Cardiac muscle cell (in vitro differentiated cells and primary cell): ENCODE measurements around the gene TFDP1. TPM values are rescaled to one million over a fixed set of nuclear protein-coding genes. Genes with fewer than 3 reads are reported as not detected.
"Not testable (repeated sequence)": the region's sequence is repeated elsewhere in the genome, so short reads cannot be mapped to it uniquely, and the experiment has no call there.

Source experiments
- DNase-seq, 2 donors: peaks; one replicate each; pipeline versions ENCODE4 v3.0.0 to v3.0.0-alpha.2; 2010 to 2017; ENCODE audit warnings: low read depth in 1 of 2, low spot score in 1 of 2
- H3K27ac ChIP-seq: fragments of 200-600 bp; sonication (generic); 2 replicates; pipeline ENCODE4 v1.5.1; 2016
- H3K27me3 ChIP-seq: fragments of 200-600 bp; sonication (generic); 2 replicates; pipeline ENCODE4 v1.6.0; 2016; ENCODE audit warnings: control low read depth
- H3K36me3 ChIP-seq: fragments of 200-600 bp; sonication (generic); 2 replicates; pipeline ENCODE4 v1.5.1; 2016; ENCODE audit warnings: control low read depth
- H3K4me1 ChIP-seq: fragments of 200-600 bp; sonication (generic); 2 replicates; pipeline ENCODE4 v1.8.1; 2017; ENCODE audit warnings: low read depth, mild to moderate bottlenecking, mixed run types
- H3K4me3 ChIP-seq: fragments of 200-600 bp; sonication (generic); 2 replicates; pipeline ENCODE4 v1.5.1; 2016; ENCODE audit warnings: mild to moderate bottlenecking
- H3K9me3 ChIP-seq: fragments of 200-600 bp; sonication (generic); 2 replicates; pipeline ENCODE4 v1.5.1; 2017; ENCODE audit warnings: low read depth, mild to moderate bottlenecking, control low read depth
- polyA plus RNA-seq: library from polyadenylated mRNA; unstranded; fragments of >200 nt; fragmentation: Nextera tagmentation; extraction: Ambion mirVana; gene quantifications from 2 replicates; pipeline ENCODE4 v1.2.1, GENCODE V29; 2016
- total RNA-seq: library from RNA; depleted of rRNA; stranded (reverse); fragments of >200 nt; gene quantifications from 2 replicates; pipeline ENCODE4 v1.2.3, GENCODE V29; 2016
- TF ChIP-seq, protein P1 (sequence below): IDR thresholded peaks from 2 replicates; pipeline ENCODE4 v1.5.1; 2012; ENCODE audit warnings: low read depth, mild to moderate bottlenecking, low read length

TFDP1 gene
- total and polyA plus RNA-seq, 2 experiments from 2014 or later: 36.9 to 81.7 TPM

DNA sequence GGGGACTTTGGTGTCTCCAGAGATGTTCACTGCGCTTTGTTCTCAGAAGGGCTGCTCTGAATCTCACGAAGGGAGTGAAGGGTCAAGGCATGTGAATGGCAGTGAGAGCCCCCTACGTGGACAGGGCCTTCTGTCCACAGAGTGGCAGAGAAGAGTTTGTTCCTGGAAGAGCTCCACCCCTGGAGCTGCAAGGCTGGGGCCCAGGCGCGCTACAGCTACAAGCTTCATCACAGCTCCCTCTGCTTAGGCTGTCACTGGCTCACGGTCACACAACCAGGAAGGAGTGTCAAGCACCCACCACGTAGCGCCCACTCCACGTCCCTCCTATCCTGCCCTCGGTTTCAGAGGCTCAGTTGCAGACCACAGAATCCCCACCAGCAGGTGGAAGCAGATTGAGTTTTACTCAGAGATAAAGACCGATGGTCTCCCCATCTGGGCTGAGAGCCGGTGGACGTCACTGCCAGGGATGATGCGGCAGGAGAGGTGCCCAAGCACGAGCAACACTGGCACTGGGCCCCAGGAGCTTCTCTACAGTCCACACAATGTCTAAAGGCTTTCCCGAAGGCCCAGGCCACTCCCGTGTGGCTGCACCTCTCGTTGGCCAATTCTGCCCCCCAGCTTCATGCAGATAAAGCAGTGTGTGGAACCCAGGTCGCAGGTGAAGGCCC is 23.0 kb upstream of the TFDP1 start:
- TF ChIP-seq, protein P1, sequence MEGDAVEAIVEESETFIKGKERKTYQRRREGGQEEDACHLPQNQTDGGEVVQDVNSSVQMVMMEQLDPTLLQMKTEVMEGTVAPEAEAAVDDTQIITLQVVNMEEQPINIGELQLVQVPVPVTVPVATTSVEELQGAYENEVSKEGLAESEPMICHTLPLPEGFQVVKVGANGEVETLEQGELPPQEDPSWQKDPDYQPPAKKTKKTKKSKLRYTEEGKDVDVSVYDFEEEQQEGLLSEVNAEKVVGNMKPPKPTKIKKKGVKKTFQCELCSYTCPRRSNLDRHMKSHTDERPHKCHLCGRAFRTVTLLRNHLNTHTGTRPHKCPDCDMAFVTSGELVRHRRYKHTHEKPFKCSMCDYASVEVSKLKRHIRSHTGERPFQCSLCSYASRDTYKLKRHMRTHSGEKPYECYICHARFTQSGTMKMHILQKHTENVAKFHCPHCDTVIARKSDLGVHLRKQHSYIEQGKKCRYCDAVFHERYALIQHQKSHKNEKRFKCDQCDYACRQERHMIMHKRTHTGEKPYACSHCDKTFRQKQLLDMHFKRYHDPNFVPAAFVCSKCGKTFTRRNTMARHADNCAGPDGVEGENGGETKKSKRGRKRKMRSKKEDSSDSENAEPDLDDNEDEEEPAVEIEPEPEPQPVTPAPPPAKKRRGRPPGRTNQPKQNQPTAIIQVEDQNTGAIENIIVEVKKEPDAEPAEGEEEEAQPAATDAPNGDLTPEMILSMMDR: no peak
- Histone ChIP-seq H3K27ac (no peak overlapping the region), H3K4me3 (no peak overlapping the region), H3K27me3 (peaks cover 13% of the 10 kb centered on the region), H3K4me1 (no peaks in the 10 kb centered on the region), H3K36me3 (no peaks in the 10 kb centered on the region), H3K9me3 (no peaks in the 10 kb centered on the region)
- no peak for DNase-seq

DNA sequence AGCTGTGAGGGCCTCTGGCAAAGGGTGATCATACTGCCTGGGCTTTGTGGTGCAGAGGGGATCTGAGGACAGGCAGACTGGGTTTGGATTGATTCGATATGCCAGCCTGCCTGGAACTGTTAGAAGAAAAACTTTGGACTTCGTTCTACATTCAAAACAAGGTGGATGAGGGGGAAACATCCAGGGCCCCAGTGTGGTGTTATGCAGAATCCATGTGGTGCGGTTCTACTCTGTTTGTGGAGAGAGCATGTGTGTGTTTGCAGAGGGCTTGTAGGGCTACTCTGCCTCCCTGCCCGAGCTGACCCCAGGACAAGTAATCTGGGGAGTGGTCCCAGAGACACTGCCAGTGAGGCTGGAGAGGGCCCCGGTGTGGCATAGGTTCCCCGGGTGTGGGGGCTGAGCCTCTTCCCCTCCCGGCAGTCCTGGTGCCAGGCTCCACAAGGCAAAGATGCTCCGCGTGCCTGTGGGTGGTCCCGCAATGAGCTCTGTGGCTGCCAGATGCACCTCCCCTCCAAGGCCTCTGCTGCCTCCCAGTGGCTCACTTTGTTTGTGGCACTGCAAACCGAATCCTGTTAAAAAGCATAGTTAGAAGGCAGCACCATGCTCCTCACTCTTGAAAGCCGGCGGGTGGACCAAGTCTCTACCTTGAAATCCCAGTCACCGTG is 22.3 kb upstream of the TFDP1 start:
- H3K9me3 ChIP-seq: no peaks in the 10 kb centered on the region
- H3K36me3 ChIP-seq: no peaks in the 10 kb centered on the region
- peaks cover 13% of the 10 kb centered on the region for H3K27me3 ChIP-seq
- TF ChIP-seq, protein P1: peak; percentile 87
- no peaks in the 10 kb centered on the region for H3K4me1 ChIP-seq
- H3K4me3 ChIP-seq: no peak overlapping the region
- peak; percentile 84 to 85 for DNase-seq
- no peak overlapping the region for H3K27ac ChIP-seq

DNA sequence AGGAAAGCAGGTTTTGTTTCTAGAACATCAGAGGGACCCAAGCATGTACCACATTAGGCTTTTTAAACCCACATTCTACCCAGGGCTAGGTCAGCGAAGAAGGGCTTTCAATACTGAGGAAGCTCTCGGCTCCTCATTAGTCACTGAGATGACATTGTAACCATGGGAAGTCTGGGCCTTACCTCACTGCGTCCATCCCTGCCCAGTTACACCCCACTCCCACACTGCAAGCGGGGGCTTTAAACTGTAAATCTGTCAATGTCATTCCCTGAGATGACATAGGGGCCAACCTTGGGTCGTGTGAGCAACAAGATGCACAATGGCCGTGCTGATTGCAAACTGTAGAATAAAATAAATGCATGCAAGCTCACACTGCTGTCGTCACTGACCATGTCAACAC is 21.7 kb upstream of the TFDP1 start:
- no peaks in the 10 kb centered on the region for H3K4me1 ChIP-seq
- DNase-seq: no peak
- no peaks in the 10 kb centered on the region for H3K9me3 ChIP-seq
- H3K4me3 ChIP-seq: no peak overlapping the region
- TF ChIP-seq, protein P1: no peak
- H3K27me3 ChIP-seq: peaks cover 13% of the 10 kb centered on the region
- H3K36me3 ChIP-seq: no peaks in the 10 kb centered on the region
- H3K27ac ChIP-seq: no peak overlapping the region

DNA sequence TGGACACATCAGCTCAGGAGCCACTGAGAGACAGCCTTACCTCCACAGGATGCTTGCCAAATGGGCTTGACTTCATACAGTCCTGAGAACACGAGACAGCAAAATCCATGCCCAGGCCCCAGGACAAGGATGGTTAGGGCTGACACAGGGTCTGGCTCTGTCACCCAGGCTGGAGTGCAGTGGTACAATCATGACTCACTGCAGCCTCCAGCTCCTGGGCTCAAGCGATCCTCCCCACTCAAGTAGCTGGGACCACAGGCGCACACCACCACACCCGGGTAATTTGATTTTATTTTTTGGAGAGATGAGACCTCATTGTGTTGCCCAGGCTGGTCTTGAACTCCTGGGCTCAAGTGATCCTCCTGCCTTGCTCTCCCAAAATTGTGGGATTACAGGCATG is 21.0 kb upstream of the TFDP1 start:
- H3K27ac ChIP-seq, H3K36me3 ChIP-seq, H3K9me3 ChIP-seq, DNase-seq, H3K4me3 ChIP-seq, H3K4me1 ChIP-seq: not testable (repeated sequence)
- peaks cover 13% of the 10 kb centered on the region for H3K27me3 ChIP-seq

DNA sequence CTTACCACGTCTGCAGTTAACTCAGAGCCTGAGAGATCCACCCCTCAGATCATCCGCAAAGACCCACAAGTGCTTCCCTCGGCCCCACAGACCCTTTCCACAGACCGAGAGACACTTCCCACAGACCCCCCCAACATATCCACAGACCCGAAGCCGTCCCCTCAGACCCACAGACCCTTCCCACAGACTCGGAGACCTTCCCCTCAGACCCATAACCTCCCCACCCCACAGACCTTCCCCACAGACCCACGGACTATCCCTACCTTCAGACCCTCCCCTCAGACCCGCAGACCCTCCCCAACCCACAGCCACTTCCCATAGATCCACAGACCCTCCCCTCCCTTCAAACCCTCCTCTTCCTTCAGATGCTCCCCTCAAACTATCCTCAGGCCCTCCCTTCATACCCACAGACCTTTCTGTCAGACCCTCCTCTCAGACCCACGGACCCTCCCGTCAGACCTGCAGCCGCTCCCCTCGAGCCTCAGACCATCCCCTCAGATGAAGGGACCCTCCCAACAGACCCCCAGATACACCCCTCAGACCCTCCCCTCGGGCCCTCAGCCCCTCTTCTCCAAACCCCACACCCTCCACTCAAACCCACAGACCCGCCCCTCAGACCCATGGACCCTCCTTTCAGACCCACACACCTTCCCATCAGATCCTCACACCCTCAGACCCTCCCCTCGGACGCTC is 20.1 kb upstream of the TFDP1 start:
- Histone ChIP-seq H3K4me3 (no peak overlapping the region), H3K27ac (no peak overlapping the region), H3K4me1 (no peaks in the 10 kb centered on the region), H3K27me3 (peaks cover 13% of the 10 kb centered on the region), H3K36me3 (no peaks in the 10 kb centered on the region), H3K9me3 (no peaks in the 10 kb centered on the region)
- TF ChIP-seq, protein P1: no peak
- no peak for DNase-seq
